Testis (tissue), 3 donors: ENCODE measurements around the gene CPAMD8. TPM values are rescaled to one million over a fixed set of nuclear protein-coding genes. Genes with fewer than 3 reads are reported as not detected.
"Not testable (repeated sequence)": the region's sequence is repeated elsewhere in the genome, so short reads cannot be mapped to it uniquely, and the experiment has no call there.

Experiments used
- DNase-seq: peaks from one replicate; pipeline ENCODE4 v3.0.0-alpha.2; 2019
- H3K27ac ChIP-seq, 2 donors: fragments of 200-600 bp; sonication (generic); one replicate each; pipeline ENCODE4 v1.5.1; 2019
- H3K27me3 ChIP-seq: fragments of 200-600 bp; sonication (generic); one replicate; pipeline ENCODE4 v1.5.1; 2019
- H3K36me3 ChIP-seq: fragments of 200-600 bp; sonication (generic); one replicate; pipeline ENCODE4 v1.5.1; 2017; ENCODE audit warnings: low read depth; ENCODE audit errors: missing control alignments
- H3K4me1 ChIP-seq: fragments of 200-600 bp; sonication (generic); one replicate; pipeline ENCODE4 v1.5.1; 2019
- H3K4me3 ChIP-seq, 2 donors: fragments of 200-600 bp; sonication (generic); one replicate each; pipeline ENCODE4 v1.5.1; 2017 to 2019
- H3K9me3 ChIP-seq: fragments of 200-600 bp; sonication (generic); one replicate; pipeline ENCODE4 v1.5.1; 2017
- CTCF ChIP-seq, 3 experiments: fragments of 450-650 bp in 2 of 3; fragments of 200-600 bp in 1 of 3; sonication (generic) in 1 of 3; IDR thresholded peaks; one replicate each; pipeline ENCODE4 v1.5.1; 2016 to 2019; ENCODE audit warnings: antibody characterized with exemption in 3 of 3, mild to moderate bottlenecking in 2 of 3, moderate library complexity in 1 of 3
- POLR2A ChIP-seq: fragments of 450-650 bp; IDR thresholded peaks from one replicate; pipeline ENCODE4 v1.6.1; 2017; ENCODE audit warnings: antibody characterized with exemption, mild to moderate bottlenecking, moderate library complexity
- WGBS, 2 donors: methylation state at CpG; one replicate each; pipeline ENCODE4 v1.1.5; 2018; 5-methylcytosine and 5-hydroxymethylcytosine counted together
- intact Hi-C: fragments of 100-400 bp; cut with DNase I; formaldehyde crosslinking; loops from one replicate; pipeline ENCODE4 v1.15.1; 2023; ENCODE audit warnings: low total_unique reads
- polyA plus RNA-seq: library from polyadenylated mRNA; stranded (reverse); fragments of 350-450 nt; fragmentation: Illumina TruSeq; extraction: RNeasy Lipid Tissue Mini Kit (QIAGEN cat#74804); gene quantifications from one replicate; pipeline ENCODE4 v1.2.3, GENCODE V29; 2014; ENCODE audit warnings: low read depth, low replicate concordance; ENCODE audit not compliant: insufficient read depth
- total RNA-seq, 2 donors: library from RNA; depleted of rRNA; stranded (reverse); fragments of >200 nt; gene quantifications; one replicate each; pipeline ENCODE4 v1.2.3, GENCODE V29; 2016

The CPAMD8 gene
- total and polyA plus RNA-seq, 3 donors from 2014 or later, result 12.0 to 46.1 (median 30.8) TPM

- no peaks in the 10 kb centered on the region for H3K27me3 ChIP-seq
- peak overlapping the region; percentile 24 to 74 for H3K27ac ChIP-seq
- no peak overlapping the region for H3K4me3 ChIP-seq
- no peaks in the 10 kb centered on the region for H3K36me3 ChIP-seq
- no peak for TF ChIP-seq CTCF (IDR thresholded peaks at IDR 0.05)
- TF ChIP-seq POLR2A, result no peak
- peaks cover 11% of the 10 kb centered on the region for H3K4me1 ChIP-seq
- intact Hi-C loops, result no loop called here
- no peaks in the 10 kb centered on the region for H3K9me3 ChIP-seq
- DNase-seq, result no peak
- 93 to 96% methylated on average over 11 to 39 of the region's 39 CpGs for WGBS, 2 donors
These were observed 150.7 kb downstream of the CPAMD8 start for GRCh38 chr19:16875584-16876555.

- H3K27me3 ChIP-seq, DNase-seq, intact Hi-C loops, H3K36me3 ChIP-seq, H3K9me3 ChIP-seq, H3K4me1 ChIP-seq, H3K4me3 ChIP-seq: not testable (repeated sequence)
- peak overlapping the region; percentile 23 to 74 for H3K27ac ChIP-seq
These were observed 151.7 kb downstream of the CPAMD8 start for GRCh38 chr19:16874978-16875299.

- 65 to 67% methylated on average over 1 of the region's 1 CpG for WGBS, 2 donors
- H3K9me3 ChIP-seq, result no peaks in the 10 kb centered on the region
- H3K4me1 ChIP-seq, result peaks cover 10% of the 10 kb centered on the region
- H3K36me3 ChIP-seq, result no peaks in the 10 kb centered on the region
- DNase-seq, result no peak
- intact Hi-C loops, result no loop called here
- no peak overlapping the region for H3K4me3 ChIP-seq
- H3K27ac ChIP-seq, result peak overlapping the region; percentile 23 to 74
- H3K27me3 ChIP-seq, result no peaks in the 10 kb centered on the region
- TF ChIP-seq POLR2A (no peak), CTCF (IDR thresholded peaks at IDR 0.05) (no peak)
These were observed 152.2 kb downstream of the CPAMD8 start for GRCh38 chr19:16874250-16874977.

GRCh38 chr19:16873594-16873993, 153.0 kb downstream of the CPAMD8 start:
- intact Hi-C loops, result no loop called here
- Histone ChIP-seq H3K27ac (peak overlapping the region; percentile 50 to 74), H3K4me1 (peaks cover 10% of the 10 kb centered on the region), H3K36me3 (no peaks in the 10 kb centered on the region), H3K9me3 (no peaks in the 10 kb centered on the region), H3K27me3 (no peaks in the 10 kb centered on the region), H3K4me3 (no peak overlapping the region)
- WGBS, 2 donors, result 69 to 70% methylated on average over 3 of the region's 3 CpGs
- DNase-seq, result no peak
- TF ChIP-seq CTCF (IDR thresholded peaks at IDR 0.05) (no peak), POLR2A (no peak)

- no peak for DNase-seq
- intact Hi-C loops, result no loop called here
- Histone ChIP-seq H3K4me3 (no peak overlapping the region), H3K36me3 (no peaks in the 10 kb centered on the region), H3K4me1 (peaks cover 11% of the 10 kb centered on the region), H3K9me3 (no peaks in the 10 kb centered on the region), H3K27ac (peak overlapping the region; percentile 50 to 74), H3K27me3 (no peaks in the 10 kb centered on the region)
- no peak for TF ChIP-seq POLR2A
- no peak for TF ChIP-seq CTCF (IDR thresholded peaks at IDR 0.05)
- 89 to 95% methylated on average over 10 to 20 of the region's 21 CpGs for WGBS, 2 donors
These were observed 153.9 kb downstream of the CPAMD8 start for GRCh38 chr19:16872728-16873127.
